Measurements from ENCODE around the gene N4BP2.
"Not testable (repeated sequence)": the region's sequence is repeated elsewhere in the genome, so short reads cannot be mapped to it uniquely, and the experiment has no call there.

N4BP2 gene

GRCh38 chr4:40093400-40093799, 36.8 kb downstream of the N4BP2 start:
- H3K4me3 ChIP-seq (ENCODE audit: low read length); H3K27ac ChIP-seq (ENCODE audit: low read length); H3K9me3 ChIP-seq (ENCODE audit: insufficient read depth, low read depth, low read length): not testable (repeated sequence)

DNA sequence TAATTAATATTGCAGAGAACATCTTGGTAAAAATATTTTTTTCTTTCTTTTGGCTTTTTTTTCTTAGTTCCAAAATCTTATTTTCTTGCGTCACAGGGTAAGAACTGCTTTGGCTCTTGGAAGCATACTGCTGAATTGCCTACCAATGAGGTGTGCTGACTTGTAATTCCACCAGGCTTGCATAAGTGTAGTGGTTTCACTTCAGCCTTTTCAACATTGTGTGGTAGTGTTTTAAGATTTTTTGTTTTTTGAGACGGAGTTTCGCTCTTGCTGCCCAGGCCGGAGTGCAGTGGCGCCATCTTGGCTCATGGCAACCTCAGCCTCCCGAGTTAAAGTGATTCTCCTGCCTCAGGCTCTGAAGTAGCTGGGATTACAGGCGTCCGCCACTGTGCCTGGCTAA, 42.4 kb downstream of the N4BP2 start:
- Histone ChIP-seq H3K27ac (ENCODE audit: low read length) (no peak overlapping the region), H3K36me3 (ENCODE audit: insufficient read depth, low read depth, low read length) (peaks cover 20% of the 10 kb centered on the region; the same call in 1 of the 2 replicates), H3K27me3 (ENCODE audit: insufficient read depth, low read length) (no peaks in the 10 kb centered on the region), H3K4me3 (ENCODE audit: low read length) (no peak overlapping the region), H3K4me1 (ENCODE audit: insufficient read depth, low read length) (no peaks in the 10 kb centered on the region), H3K9me3 (ENCODE audit: insufficient read depth, low read depth, low read length) (no peaks in the 10 kb centered on the region), H3K9ac (ENCODE audit: low read depth, low read length) (no peak overlapping the region)

More at GRCh38 chr4:40093400-40093799, 36.8 kb downstream of the N4BP2 start:
- not testable (repeated sequence) for H3K27me3 ChIP-seq (ENCODE audit: insufficient read depth, low read length); H3K36me3 ChIP-seq (ENCODE audit: insufficient read depth, low read depth, low read length); H3K9ac ChIP-seq (ENCODE audit: low read depth, low read length); H3K4me1 ChIP-seq (ENCODE audit: insufficient read depth, low read length)

- H3K4me3 ChIP-seq (ENCODE audit: low read length); H3K27me3 ChIP-seq (ENCODE audit: insufficient read depth, low read length): not testable (repeated sequence)
- H3K36me3 ChIP-seq (ENCODE audit: insufficient read depth, low read depth, low read length), result peaks cover 66% of the 10 kb centered on the region
These were observed 50.5 kb downstream of the N4BP2 start for GRCh38 chr4:40107150-40107549.

DNA sequence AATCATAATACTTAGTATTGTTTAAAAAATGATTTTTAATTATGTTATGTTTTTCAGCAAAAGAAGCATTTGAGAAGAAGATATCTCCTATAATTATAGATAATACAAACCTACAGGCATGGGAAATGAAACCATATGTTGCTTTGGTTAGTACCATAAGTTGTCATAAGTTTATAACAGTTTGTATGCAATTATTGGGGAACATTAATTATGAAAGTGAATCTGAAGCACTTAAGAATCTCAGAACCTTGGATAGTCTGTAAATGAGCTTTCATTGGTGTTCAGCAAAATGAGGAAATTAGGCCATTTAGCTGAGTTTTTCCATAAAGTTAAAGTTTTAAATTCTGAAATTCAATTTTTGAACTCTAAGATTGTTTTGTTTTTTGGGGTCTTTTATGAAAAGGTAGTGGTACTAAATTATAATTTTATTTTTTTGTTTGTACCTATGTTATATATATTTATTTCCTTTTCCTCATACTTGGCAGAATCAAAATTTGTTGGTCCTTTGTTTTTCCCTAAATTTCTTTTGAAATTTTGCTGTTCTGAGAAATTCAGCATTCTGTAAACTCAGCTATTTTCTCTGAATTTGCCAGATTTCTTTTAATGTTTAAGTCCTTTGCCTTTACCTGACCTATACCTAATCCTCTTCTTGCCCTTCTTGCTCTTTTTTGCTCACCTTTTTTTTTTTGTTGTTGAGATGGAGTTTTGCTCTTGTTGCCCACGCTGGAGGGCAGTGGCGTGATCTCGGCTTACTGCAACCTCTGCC, 55.6 kb downstream of the N4BP2 start:
- Histone ChIP-seq H3K9ac (ENCODE audit: low read depth, low read length) (no peak overlapping the region), H3K9me3 (ENCODE audit: insufficient read depth, low read depth, low read length) (no peaks in the 10 kb centered on the region), H3K27ac (ENCODE audit: low read length) (no peak overlapping the region), H3K4me3 (ENCODE audit: low read length) (no peak overlapping the region), H3K27me3 (ENCODE audit: insufficient read depth, low read length) (no peaks in the 10 kb centered on the region), H3K4me1 (ENCODE audit: insufficient read depth, low read length) (no peaks in the 10 kb centered on the region), H3K36me3 (ENCODE audit: insufficient read depth, low read depth, low read length) (peaks cover 68% of the 10 kb centered on the region)

More at GRCh38 chr4:40107150-40107549, 50.5 kb downstream of the N4BP2 start:
- not testable (repeated sequence) for H3K9me3 ChIP-seq (ENCODE audit: insufficient read depth, low read depth, low read length); H3K9ac ChIP-seq (ENCODE audit: low read depth, low read length); H3K4me1 ChIP-seq (ENCODE audit: insufficient read depth, low read length); H3K27ac ChIP-seq (ENCODE audit: low read length)

- no peak overlapping the region for H3K4me3 ChIP-seq (ENCODE audit: low read length)
- H3K36me3 ChIP-seq (ENCODE audit: insufficient read depth, low read depth, low read length), result peaks cover 58% of the 10 kb centered on the region
- peaks cover 6% of the 10 kb centered on the region; the same call in 1 of the 2 replicates for H3K4me1 ChIP-seq (ENCODE audit: insufficient read depth, low read length)
- H3K27me3 ChIP-seq (ENCODE audit: insufficient read depth, low read length), result no peaks in the 10 kb centered on the region
- no peak overlapping the region for H3K9ac ChIP-seq (ENCODE audit: low read depth, low read length)
- no peak overlapping the region for H3K27ac ChIP-seq (ENCODE audit: low read length)
- no peaks in the 10 kb centered on the region for H3K9me3 ChIP-seq (ENCODE audit: insufficient read depth, low read depth, low read length)
These were observed 57.6 kb downstream of the N4BP2 start for GRCh38 chr4:40114206-40114605.

DNA sequence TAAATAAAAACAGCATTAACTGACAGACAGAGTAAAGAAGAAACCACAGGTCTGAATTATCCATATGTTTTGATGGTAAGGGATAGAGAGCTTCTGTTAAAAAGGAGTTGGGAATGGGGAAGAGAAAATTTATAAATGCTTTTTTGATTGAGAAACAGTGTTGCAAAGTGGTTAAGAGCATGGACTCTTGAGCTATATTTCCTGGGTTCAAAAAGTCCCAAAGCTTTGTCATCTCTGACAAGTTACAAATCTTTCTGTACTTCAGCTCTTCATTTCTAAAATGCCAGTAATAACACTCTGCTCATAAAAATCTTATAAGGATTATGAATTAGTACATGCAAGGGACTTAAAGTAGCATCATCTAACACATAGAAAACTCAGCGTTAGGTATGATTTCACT, 62.2 kb downstream of the N4BP2 start:
- Histone ChIP-seq H3K4me1 (ENCODE audit: insufficient read depth, low read length) (peaks cover 22% of the 10 kb centered on the region), H3K36me3 (ENCODE audit: insufficient read depth, low read depth, low read length) (peaks cover 39% of the 10 kb centered on the region), H3K4me3 (ENCODE audit: low read length) (peak overlapping the region; percentile 52; the same call in 1 of the 2 replicates), H3K27ac (ENCODE audit: low read length) (no peak overlapping the region), H3K27me3 (ENCODE audit: insufficient read depth, low read length) (no peaks in the 10 kb centered on the region), H3K9me3 (ENCODE audit: insufficient read depth, low read depth, low read length) (no peaks in the 10 kb centered on the region), H3K9ac (ENCODE audit: low read depth, low read length) (peak overlapping the region; percentile 35; the same call in 1 of the 2 replicates)

DNA sequence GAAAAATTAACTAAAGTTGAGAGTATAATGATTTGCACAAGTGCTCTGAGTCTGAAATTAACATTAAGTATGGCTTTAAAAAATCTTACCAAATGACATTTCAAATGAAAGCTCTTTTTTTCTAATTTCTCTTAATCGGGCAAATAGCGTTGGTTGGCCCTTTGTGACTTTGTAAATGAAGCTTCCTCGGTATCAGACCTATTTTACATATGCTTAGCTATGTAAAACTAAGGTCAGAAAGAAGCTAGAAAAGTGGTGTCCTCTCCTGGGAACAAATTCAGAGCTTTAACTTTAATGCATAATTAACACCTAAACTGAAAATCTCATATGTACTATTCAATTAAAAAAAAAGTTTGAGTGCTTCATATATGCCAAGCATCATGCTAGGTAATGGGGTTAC, 62.7 kb downstream of the N4BP2 start:
- Histone ChIP-seq H3K9me3 (ENCODE audit: insufficient read depth, low read depth, low read length) (no peaks in the 10 kb centered on the region), H3K36me3 (ENCODE audit: insufficient read depth, low read depth, low read length) (peaks cover 35% of the 10 kb centered on the region), H3K27ac (ENCODE audit: low read length) (no peak overlapping the region), H3K9ac (ENCODE audit: low read depth, low read length) (peak overlapping the region; percentile 35; the same call in 1 of the 2 replicates), H3K4me3 (ENCODE audit: low read length) (peak overlapping the region; percentile 52; the same call in 1 of the 2 replicates), H3K4me1 (ENCODE audit: insufficient read depth, low read length) (peaks cover 22% of the 10 kb centered on the region), H3K27me3 (ENCODE audit: insufficient read depth, low read length) (no peaks in the 10 kb centered on the region)

DNA sequence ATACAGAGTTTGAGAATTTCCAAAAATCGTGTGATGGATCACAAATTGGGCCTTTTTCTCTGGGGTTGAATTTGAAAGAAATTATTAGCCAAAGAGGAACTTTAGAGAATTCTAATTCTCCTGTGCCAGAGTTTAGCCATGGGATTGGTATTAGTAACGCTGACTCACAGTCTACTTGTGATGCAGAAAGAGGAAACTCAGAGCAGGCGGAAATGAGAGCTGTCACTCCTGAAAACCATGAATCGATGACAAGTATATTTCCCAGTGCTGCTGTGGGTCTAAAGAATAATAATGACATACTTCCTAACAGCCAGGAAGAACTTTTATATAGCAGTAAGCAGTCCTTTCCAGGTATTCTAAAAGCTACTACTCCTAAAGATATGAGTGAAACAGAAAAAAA, 64.9 kb downstream of the N4BP2 start:
- H3K4me1 ChIP-seq (ENCODE audit: insufficient read depth, low read length), result peaks cover 22% of the 10 kb centered on the region
- no peak overlapping the region for H3K27ac ChIP-seq (ENCODE audit: low read length)
- H3K4me3 ChIP-seq (ENCODE audit: low read length), result no peak overlapping the region
- H3K36me3 ChIP-seq (ENCODE audit: insufficient read depth, low read depth, low read length), result peaks cover 44% of the 10 kb centered on the region
- no peaks in the 10 kb centered on the region for H3K27me3 ChIP-seq (ENCODE audit: insufficient read depth, low read length)
- no peaks in the 10 kb centered on the region for H3K9me3 ChIP-seq (ENCODE audit: insufficient read depth, low read depth, low read length)
- H3K9ac ChIP-seq (ENCODE audit: low read depth, low read length), result no peak overlapping the region

DNA sequence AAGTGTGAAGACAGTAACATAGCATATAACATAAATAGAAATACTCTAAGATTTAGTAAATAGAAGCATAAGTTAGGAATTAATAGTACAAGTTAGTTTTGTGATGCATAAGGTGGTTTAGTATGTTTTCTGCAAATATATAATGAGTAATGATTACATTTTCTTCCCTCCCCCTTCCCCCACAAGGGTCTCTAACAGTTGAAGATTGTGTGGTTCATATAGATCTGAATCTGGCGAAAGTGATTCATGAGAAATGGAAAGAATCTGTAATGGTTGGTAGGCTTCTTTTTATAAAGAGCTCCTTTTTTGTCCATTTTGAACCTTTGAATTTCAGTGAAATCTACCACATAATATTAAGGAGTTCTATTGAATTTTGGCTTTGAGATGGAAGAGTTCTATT, 66.3 kb downstream of the N4BP2 start:
- H3K4me1 ChIP-seq (ENCODE audit: insufficient read depth, low read length), result peaks cover 22% of the 10 kb centered on the region
- H3K27me3 ChIP-seq (ENCODE audit: insufficient read depth, low read length), result no peaks in the 10 kb centered on the region
- peaks cover 42% of the 10 kb centered on the region for H3K36me3 ChIP-seq (ENCODE audit: insufficient read depth, low read depth, low read length)
- H3K27ac ChIP-seq (ENCODE audit: low read length), result no peak overlapping the region
- H3K9ac ChIP-seq (ENCODE audit: low read depth, low read length), result no peak overlapping the region
- H3K4me3 ChIP-seq (ENCODE audit: low read length), result no peak overlapping the region
- no peaks in the 10 kb centered on the region for H3K9me3 ChIP-seq (ENCODE audit: insufficient read depth, low read depth, low read length)

DNA sequence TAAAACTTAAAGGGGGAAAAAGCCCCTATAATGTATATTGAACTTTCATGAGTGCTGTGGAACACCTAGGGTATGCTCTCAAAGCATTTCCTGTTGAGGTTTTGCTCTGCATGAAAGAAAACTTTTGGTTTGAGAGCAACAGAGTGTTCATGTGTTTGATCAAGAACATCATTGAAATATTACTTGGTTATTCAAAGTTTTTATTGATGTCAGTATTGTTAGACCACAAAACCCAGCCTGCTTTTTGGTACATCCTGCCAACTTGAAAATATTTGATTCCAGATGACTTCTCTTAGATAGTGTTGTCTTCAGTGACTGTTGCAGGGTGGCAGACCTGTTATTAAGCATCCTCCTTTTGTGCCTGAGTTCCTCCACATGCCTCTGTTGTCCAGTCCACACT, 68.0 kb downstream of the N4BP2 start:
- Histone ChIP-seq H3K9me3 (ENCODE audit: insufficient read depth, low read depth, low read length) (no peaks in the 10 kb centered on the region), H3K4me3 (ENCODE audit: low read length) (no peak overlapping the region), H3K4me1 (ENCODE audit: insufficient read depth, low read length) (peaks cover 13% of the 10 kb centered on the region), H3K9ac (ENCODE audit: low read depth, low read length) (no peak overlapping the region), H3K27ac (ENCODE audit: low read length) (no peak overlapping the region), H3K27me3 (ENCODE audit: insufficient read depth, low read length) (no peaks in the 10 kb centered on the region), H3K36me3 (ENCODE audit: insufficient read depth, low read depth, low read length) (peaks cover 45% of the 10 kb centered on the region)

DNA sequence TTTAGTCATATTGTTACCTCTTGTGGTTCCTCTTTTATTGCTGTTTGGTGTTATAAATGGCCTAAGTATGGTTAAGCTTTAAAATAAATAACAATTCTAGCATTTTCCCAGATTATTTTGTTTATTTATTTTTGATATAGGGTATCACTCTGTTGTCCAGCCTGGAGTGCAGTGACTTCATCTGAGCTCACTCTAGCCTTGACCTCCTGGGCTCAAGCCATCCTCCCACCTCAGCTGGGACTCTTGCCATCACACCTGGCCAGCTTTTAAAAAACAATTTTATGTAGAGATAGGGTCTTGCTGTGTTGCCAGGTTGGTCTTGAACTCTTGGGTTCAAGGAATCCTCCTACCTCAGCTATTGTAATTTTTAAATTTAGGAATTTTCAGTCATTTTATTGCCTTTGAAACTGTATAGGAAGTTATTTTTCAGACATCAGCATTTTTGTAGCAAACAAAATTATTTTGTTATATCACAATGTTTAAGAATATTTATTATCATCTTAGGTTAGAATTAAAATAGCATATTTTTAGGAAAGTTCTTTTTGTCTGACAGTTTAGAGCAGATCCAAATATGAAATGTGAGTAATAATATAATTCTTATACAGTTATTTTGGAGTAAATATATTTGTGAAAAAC, 73.9 kb downstream of the N4BP2 start:
- H3K27ac ChIP-seq (ENCODE audit: low read length), result no peak overlapping the region

DNA sequence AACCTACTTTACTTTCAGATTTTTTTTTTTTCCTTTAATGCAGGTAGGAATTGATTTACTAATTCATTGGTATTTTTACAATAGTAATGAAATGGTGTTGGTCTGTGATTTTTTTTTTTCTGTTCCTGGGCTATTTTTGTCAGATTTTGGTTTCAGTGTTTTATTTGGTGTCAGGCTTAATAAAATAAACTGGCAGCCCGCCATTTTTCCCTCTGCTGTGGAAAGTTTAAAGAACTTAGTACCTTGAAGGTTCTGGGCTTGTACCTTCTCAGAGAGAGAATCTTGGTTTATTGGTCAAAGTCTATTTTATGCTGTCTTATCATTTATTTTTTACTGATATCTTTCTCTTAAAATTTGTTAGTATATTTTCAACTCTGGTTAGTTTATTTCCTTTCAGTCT, 76.2 kb downstream of the N4BP2 start:
- H3K4me3 ChIP-seq (ENCODE audit: low read length), result no peak overlapping the region
- H3K4me1 ChIP-seq (ENCODE audit: insufficient read depth, low read length), result no peaks in the 10 kb centered on the region
- no peak overlapping the region for H3K9ac ChIP-seq (ENCODE audit: low read depth, low read length)
- no peaks in the 10 kb centered on the region for H3K27me3 ChIP-seq (ENCODE audit: insufficient read depth, low read length)
- peaks cover 63% of the 10 kb centered on the region for H3K36me3 ChIP-seq (ENCODE audit: insufficient read depth, low read depth, low read length)
- H3K9me3 ChIP-seq (ENCODE audit: insufficient read depth, low read depth, low read length), result no peaks in the 10 kb centered on the region
- H3K27ac ChIP-seq (ENCODE audit: low read length), result no peak overlapping the region

More for the DNA sequence above, 73.9 kb downstream of the N4BP2 start:
- H3K4me1 ChIP-seq (ENCODE audit: insufficient read depth, low read length), result no peaks in the 10 kb centered on the region
- H3K27me3 ChIP-seq (ENCODE audit: insufficient read depth, low read length), result no peaks in the 10 kb centered on the region
- H3K4me3 ChIP-seq (ENCODE audit: low read length), result no peak overlapping the region
- H3K36me3 ChIP-seq (ENCODE audit: insufficient read depth, low read depth, low read length), result peaks cover 58% of the 10 kb centered on the region
- H3K9me3 ChIP-seq (ENCODE audit: insufficient read depth, low read depth, low read length), result no peaks in the 10 kb centered on the region
- H3K9ac ChIP-seq (ENCODE audit: low read depth, low read length), result no peak overlapping the region

All from iPS-20b (cell line).